Inflammatory macrophage (primary cell): ENCODE results near the gene ZNF768.
"Not testable (repeated sequence)": the region's sequence is repeated elsewhere in the genome, so short reads cannot be mapped to it uniquely, and the experiment has no call there.

Experiments used
- DNase-seq, 2 donors: peaks; one replicate each; pipeline ENCODE4 v3.0.0-alpha.2; 2020 to 2022

Gene ZNF768

DNA sequence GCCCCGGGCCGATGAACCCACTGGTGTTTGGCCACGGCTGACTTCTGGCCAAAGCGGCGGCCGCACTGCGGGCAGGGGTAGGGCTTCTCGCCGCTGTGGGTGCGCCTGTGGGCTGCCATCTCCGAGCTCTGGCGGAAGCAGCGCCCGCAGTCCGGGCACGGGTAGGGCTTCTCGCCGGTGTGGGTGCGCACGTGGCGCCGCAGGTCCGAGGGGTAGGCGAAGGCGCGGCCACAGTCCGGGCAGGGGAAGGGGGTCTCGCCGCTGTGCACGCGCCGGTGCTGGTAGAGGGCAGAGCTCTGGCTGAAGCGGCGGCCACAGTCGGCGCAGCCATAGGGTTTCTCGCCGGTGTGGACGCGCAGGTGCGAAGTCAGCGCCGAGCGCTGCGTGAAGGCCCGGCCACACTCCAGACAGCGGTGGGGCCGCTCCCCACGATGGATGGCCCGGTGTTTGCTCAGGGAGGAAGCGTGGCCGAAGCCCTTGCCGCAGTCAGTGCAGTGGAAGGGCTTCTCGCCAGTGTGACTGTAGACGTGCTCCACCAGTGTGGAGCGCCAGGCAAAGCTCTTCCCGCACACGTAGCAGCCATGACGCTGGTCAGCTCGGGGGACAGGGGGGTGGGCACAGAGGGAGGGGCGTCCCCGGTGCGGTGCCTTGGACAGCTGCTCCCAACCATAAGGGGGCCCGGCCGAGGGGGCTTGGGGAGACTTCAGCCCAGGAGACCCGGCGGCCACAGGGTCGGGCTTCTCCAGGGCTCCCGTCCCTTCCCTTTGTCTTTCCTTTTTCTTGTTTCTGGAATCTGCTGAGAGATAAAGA, 29.2 kb upstream of the ZNF768 start:
- no peak for DNase-seq

DNA sequence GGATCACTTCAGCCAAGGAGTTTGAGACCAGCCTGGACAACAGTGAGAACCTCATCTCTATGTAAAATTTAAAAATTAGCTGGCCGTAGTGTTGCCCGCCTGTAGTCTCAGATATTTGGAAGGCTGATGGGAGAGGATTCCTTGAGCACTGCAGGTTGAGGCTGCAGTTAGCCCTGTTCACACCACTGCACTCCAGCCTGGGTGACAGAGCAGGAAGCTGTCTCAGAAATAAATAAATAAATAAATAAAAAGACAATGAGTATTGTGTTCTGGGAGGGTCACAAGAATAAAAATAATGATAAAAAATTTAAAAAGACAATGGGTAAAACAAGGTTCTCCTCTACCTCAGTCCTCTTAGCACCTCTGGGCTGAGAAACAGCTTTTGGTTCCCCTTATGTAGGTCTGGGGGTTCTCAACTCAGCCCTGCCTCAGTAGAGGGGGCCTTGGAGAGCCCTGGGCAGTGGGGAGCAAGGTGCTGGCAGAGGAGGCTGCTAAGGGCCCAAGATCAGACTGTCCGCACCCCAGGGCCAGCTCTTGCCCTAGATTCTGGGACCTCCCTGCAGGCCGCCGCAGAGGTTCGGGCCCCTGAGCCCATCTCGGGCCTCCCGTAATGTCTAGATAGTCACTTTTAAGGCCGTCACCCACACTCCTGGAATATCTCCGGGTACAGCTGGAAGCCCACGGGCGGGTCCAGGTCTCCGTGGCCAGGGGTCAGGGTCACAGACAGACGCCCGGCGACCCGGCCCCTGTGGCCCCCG, 28.4 kb upstream of the ZNF768 start:
- no peak for DNase-seq

DNA sequence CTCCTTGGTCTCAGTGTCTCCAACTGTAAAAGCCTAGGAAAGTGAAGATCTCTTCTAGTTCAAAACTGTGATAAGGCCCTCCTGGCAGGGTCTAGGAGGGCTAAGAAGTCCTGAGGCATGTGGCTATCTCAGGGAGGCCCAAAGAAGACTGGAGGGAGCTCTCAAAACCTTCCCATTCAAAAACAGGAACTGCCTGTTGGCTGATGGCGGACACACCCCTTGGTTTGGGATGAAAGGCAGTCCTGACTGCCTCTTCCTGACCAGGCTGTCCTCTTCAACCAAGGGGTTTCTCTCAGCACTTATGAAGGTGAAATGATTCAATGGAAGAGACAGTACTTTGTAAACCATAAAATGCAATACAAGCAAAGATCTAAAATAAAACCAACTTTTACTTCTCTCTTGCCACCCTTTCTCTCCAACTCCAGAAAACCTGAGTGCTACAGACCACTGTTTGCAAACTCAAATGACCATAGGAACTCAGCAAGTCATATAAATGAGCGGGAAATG, 27.1 kb upstream of the ZNF768 start:
- DNase-seq: peak in 1 of 2 donors; percentile 29

DNA sequence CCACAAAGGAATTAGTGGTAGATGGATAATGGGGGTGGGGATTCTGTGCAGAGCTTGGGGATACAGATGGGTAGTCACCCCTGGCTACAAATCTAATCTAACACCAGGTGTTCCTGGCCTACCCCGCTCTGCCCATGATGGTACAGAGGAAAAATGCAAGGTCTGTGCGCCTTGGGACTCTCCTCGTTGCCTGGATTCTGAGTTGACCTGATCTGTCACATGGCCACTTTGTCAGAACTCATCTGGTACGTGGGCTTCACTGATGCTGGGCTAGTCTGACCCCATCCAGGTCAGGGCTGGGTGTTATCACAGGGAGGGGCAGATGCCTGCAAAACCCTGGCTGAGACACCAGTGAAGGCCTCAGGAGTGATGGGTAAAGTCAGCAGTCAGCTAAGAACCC, 26.6 kb upstream of the ZNF768 start:
- no peak for DNase-seq

DNA sequence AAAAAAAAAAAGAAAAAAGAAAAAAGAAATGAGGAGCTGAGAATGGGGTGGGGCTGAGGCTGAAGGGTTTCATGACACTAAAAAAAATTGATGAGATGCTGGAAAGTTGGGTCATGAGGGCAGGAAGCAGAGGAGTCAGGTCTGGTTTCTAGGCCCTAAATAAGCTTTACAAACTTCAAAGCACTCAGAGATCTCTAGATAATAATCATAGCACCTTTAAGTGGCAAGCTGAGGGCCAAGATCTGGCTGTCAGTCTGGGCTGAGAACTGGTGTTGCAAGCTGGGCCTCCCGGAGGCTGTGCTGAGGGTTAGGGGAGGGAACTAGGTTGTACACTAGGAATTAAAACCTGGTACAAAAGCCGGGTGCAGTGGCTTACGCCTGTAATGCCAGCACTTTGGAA, 25.4 kb upstream of the ZNF768 start:
- no peak for DNase-seq

DNA sequence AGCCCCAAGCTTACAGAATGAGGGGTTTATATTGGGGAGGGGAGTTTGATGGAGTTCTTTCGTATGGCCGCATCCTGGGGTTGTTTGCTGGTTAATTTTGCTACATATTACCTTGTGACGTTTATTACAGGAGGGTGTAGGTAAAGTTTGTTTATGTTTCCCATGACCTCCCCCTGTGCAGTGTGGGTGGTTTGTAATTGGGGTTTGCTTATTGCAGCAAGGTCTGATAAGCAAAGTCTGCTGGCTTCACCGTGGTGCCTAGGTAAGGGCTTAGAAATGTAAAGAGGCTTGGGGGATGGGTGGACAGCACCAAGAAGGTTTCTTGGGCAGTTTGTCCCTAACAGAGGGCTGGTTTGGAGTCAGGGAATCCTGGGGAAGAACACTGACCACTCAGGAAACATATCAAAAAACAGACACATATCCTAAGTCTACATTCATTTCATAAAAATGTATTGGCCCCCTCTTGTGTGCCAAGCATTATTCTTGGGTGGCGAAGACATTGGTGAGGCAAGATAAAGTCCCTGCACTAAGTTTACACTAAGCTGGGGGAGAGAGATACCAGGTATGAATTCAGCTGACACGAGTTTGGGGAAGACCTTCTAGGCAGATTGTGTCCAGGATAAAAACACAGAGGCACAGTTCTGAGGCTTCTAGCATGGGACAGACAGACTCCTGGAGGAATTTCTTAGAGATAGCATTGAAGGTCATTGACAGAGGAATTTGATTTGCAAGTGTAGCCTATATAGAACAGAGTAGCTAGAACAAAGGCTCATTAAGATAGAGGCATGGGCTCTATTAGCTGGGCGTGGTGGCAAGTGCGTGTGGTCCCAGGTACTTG, 22.3 kb upstream of the ZNF768 start:
- no peak for DNase-seq

DNA sequence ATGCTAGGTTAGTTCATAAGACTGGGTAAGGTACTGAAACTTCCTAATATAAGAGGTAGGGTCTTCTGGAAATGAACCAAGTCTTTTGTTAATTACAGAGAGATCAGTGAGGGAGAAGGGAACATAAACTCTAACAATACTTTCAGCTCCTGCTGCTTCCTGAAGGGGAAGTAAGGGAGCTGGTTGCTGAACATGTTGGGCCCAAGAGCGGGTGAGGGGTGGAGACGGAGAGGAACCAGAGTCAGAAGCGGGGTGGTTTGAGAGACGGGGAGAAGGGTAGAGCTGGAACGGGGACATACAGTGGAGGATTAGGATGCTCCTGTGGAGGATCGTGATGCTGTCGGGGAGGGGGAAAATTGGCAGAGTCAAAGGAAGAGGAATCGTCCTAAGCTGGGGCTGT, 19.7 kb upstream of the ZNF768 start:
- peak; percentile 60 to 65 for DNase-seq

DNA sequence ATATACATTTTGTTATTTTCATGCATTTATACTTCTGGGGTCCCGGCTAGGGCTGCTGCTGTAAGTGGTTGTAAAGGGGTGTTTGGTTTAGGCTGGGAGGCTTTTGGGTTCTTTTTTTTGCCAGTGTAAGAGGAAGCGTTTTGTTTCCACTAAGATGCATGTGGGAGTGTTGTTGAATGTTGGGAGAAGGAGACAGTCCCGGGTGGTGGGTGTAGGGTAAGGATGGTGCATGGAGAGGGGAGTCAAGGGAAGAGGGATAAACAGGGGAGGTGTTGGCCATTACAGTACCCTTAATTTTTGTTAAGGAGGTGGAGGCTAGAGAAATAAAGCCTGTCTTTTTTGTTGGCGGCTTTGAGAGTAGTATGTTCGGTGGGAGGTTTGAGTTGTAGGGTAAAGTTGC, 16.7 kb upstream of the ZNF768 start:
- no peak for DNase-seq

DNA sequence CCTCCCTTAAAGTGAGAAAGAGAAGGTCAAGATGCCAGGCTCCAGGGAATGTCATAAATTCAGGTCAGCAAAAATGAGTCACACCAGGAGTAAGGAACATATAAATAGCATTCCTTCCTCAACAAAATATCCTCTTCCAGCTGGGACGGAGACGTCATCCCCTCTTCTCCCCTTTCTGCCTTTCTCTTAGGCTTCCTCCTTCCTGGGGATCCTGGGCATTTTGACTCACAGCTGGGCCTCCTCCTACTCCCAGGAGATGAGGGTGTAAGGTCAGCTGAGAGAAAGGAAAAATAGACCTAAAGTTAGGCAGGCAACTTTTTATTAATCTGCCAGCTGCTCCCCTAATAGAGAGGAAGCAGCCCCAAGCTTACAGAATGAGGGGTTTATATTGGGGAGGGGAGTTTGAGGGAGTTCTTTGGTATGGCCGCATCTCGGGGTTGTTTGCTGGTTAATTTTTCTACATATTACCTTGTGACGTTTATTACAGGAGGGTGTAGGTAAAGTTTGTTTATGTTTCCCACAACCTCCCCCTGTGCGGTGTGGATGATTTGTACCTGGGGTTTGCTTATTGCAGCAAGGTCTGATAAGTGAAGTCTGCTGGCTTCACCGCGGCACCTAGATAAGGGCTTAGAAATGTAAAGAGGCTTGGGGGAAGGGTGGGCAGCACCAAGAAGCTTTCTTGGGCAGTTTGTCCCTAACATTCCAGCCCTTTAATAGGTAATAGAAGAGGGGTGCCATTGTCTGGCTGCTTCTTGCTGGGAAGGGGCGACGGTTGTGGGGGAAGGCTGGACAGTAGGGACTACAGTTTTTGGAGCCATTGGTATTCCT, 15.3 kb upstream of the ZNF768 start:
- DNase-seq: peak in 1 of 2 donors; percentile 31

DNA sequence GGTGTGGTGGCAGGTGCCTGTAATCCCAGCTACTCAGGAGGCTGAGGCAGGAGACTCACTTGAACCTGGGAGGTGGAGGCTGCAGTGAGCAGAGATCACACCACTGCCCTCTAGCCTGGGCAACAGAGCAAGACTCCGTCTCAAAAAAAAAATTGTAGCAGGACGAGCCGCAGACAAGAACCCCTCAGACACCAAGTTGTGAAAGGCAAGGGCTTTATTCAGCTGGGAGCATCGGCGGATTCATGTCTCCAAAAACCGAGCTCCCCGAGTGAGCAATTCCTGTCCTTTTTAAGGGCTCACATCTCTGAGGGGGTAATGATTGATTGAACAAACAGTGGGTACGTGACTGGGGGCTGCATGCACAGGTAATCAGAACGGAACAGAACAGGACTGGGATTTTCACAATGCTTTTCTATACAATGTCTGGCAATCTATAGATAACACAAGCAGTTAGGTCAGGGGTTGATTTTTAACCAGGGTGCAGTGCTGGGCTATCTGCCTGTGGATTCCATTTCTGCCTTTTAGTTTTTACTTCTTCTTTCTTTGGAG, 14.6 kb upstream of the ZNF768 start:
- not testable (repeated sequence) for DNase-seq

DNA sequence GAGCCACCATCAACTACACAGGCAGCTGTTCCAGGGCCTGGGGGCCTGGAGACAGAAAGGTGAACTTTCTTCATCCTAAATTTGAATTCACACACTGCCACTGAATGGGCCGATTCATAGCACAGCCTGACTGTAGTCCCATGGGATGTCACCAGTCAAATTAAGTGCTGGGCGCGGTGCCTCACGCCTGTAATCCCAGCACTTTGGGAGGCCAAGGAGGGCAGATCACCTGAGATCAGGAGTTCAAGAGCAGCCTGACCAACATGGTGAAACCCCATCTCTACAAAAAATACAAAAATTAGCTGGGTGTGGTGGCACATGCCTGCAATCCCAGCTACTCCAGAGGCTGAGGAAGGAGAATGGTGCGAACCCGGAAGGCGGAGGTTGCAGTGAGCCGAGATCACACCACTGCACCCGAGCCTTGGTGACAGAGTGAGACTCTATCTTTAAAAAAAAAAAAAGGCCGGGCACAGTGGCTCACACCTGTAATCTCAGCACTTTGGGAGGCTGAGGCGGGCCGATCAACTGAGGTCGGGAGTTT, 13.7 kb upstream of the ZNF768 start:
- DNase-seq: not testable (repeated sequence)

DNA sequence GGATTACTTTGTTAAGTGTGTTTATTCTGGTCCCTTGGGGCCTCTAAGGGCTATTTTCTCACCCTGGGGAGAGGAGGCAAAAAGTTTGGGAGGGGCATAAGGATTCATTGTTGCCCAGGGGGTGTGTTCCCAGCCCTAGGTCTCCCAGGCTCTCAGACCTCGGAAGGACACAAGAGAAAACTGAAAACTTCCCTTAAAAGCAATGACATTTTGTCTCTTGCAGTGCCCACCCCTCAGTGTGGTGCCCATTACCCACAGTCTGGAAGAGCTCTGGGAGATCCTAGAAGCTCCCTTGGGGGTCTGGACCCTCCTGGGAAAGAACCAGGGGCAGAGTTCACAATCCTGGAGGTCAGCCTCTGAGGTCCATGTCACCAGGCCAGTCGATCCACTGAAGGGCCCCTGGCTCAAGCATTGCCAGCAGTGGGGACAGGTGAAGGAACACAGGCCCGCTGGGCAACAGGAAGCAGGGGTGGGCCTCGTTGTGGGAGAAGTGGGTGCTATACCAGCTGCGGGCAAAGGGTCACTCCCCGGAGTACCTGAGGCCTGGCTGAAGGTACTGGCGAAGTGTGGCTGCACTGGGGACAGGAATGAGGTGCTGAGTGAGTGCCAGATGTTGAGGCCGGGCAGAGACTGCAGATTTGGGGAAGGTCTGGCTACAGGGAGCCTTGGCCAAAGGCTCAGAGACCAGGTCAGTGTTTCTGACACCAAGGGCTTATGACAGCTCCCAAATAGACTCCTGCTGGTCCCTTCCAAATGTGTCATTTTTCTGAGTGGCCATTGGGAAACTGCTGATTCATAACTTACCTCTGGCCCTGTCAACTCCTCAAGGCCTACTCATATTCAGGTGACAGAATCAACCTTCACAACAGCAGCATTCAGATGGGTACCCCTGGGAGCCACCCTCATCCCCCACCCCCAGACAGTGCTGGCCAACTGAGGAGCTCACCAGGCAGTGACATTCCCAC, 12.9 kb upstream of the ZNF768 start:
- DNase-seq: no peak

DNA sequence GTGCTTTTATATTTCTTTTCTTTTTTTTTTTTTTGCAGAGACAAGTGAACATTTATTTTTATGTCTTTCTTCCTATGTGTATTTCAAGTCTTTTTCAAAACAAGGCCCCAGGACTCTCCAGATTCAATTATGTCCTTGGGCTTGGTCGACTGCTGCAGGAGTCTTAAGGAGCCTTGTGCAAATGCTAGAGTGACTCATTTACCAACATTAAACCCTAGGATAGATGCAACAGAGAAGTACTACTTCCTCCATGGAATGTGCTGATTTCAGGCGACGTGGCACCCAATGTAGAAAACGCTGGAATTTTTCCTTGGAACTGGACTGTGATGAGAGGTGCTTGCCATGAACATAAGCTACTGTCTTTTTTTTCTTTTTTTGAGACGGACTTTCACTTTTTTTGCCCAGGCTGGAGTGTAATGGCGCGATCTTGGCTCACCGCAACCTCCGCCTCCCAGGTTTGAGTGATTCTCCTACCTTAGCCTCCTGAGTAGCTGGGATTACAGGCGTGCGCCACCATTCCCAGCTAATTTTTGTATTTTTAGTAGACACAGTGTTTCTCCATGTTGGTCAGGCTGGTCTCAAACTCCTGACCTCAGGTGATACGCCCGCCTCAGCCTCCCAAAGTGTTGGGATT, 10.1 kb upstream of the ZNF768 start:
- DNase-seq: peak; percentile 53 to 66

DNA sequence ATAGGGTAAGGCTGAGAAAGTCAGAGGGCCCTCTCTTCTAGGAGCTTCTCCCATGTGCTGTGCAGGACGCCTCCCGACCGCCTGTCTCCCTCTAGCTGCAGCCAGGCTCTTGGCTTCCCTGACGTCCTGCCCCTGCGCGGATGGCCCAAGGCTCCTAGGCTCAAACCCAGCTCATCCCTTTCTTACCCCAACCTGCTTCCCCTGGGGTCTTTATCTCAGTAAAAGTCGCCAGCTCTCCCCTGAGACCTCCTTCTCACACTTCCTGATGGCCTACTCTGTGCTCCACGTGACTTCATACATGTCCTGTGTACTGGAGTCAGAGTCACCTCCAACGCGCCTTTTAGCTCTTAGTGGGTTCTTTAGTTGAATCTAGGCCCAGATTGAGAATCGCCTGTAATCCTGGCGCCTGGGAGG, 9.4 kb upstream of the ZNF768 start:
- peak; percentile 62 to 80 for DNase-seq

DNA sequence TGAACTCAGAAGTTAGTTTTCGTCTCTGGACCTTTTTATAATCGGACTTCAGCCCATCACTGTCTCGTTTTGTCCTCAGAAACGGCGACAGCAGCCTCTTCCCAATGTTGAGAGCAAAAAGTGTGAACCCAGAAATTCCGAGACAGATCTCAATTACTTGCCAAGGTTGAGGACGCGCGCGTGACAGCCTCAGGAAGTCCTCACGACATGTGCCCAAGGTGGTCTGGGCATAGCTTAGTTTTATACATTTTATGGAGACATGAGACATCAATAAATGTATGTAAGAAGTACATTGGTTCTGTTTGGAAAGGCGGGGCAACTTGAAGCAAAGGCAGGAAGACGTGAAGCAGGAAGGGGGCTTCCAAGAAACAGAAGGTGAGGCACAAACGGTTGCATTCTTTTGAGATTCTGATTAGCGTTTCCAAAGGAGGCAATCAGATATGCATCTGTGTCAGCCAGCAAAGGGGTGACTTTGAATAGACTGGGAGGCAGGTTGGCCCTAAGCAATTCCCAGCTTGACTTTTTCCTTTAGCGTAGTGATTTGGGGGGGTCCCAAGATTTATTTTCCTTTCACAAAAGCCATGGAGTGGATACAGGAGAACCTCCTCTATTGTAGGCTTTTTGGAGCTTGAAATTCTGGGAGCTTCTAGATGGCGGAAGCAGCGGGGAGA, 8.9 kb upstream of the ZNF768 start:
- no peak for DNase-seq

DNA sequence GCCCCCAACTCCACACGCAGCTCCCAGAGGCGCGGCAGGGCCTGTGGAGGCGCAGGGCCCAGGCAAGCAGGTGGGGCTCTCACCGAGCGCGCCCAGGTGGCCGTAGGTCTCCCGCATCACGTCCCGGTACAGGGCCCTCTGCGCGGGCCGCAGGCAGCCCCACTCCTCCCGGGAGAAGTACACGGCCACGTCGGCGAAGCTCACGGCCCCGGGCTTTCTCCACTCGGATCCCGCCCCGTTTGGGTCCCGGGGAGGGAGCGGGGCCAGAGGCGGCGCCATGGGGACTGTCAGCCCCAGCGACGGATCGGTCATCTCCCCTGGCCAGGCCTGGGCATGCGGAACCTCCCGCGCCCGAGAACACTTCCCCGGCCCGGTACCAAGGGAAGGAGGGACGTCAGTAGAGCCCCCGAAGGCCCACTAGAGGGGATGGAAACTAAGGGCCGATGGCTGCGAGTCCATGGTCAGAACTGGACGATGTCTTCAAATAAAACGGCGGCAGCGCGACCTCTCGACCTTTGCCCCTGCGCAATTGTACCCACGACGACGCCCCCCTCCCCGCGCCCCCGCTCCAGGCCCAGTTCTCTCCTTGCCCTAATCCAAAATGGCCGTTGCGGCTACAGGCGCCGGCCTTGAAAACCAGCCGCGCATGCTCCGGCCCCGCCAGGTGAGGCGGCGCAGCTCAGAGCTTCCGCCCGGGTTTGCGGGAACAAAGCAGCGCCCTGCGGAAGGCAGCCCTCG, 8.2 kb upstream of the ZNF768 start, which contains the start of gene ZNF747:
Gene ZNF747 (minus strand): TSS at position 491 of the 738 bp plus-strand sequence. CDS start 179 bp downstream, at position 312.
- DNase-seq: peak; percentile 74 to 90

DNA sequence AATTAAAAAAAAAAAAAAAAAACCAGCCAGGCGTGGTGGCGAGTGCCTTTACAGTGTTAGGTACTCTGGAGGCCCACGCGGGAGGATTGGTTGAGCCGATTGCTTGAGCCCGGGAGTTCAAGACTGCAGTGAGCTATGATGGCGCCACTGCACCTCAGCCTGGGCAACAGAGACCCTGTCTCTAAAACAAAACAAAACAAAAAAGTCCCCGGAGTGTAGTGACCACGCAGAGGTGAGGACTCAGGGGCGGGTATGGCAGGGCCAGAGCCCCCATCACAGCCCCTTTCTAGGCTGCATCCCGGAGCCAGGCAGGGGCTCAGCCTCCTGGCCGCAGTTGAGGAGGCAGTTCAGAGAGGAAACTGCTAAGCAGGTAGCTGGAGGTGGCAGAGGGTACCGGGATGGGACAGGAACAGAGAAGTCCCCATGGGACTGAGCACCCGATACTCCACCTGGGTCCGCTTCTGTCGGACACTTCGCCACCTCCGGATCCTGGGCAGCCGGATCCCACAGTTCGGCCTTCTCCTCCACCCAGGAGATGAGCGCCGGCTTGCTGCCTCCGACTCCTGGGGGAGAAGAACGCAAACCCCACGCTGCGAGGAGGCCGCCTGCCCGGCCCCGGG, 7.5 kb upstream of the ZNF768 start:
- DNase-seq: no peak

DNA sequence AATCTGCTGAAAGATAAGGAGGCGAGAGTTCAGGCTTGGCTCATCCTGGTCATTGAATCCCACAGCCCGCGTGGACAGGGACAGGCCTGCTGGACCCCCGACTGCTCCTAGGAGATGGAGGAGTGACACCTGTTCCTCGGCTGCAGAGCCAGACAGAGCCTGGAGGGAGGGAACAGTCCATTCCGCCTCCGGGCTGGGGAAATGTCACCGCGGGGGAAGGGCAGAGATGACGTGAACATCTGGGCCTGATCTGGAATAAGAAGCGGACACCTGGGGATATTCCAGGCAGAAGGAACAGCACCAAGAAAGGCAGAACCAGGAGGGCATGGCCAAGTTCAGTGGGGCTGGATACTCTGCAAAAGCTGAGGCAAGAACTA, 6.8 kb upstream of the ZNF768 start:
- no peak for DNase-seq
